SJSA1 (cell line): ENCODE measurements around the gene PROM2. TPM values are rescaled to one million over a fixed set of nuclear protein-coding genes. Genes with fewer than 3 reads are reported as not detected.

Experiments
- DNase-seq, 2 experiments: peaks; one replicate each; pipeline ENCODE4 v3.0.0-alpha.2; 2015 to 2020; ENCODE audit warnings: low spot score in 2 of 2, low read depth in 1 of 2
- H3K27ac ChIP-seq: fragments of 250-450 bp; sonication (Bioruptor Pico); 2 replicates; pipeline ENCODE4 v1.5.1; 2020; ENCODE audit warnings: mild to moderate bottlenecking, moderate library complexity
- H3K27me3 ChIP-seq: fragments of 250-450 bp; sonication (Bioruptor Pico); replicated peaks from 2 replicates; pipeline ENCODE4 v1.5.1; 2020; ENCODE audit warnings: mild to moderate bottlenecking, moderate library complexity
- H3K36me3 ChIP-seq: fragments of 250-450 bp; sonication (Bioruptor Pico); 2 replicates; pipeline ENCODE4 v1.5.1; 2020; ENCODE audit warnings: mild to moderate bottlenecking
- H3K4me1 ChIP-seq: fragments of 250-450 bp; sonication (Bioruptor Pico); replicated peaks from 2 replicates; pipeline ENCODE4 v1.6.1; 2021; ENCODE audit warnings: mild to moderate bottlenecking
- H3K4me3 ChIP-seq: fragments of 250-450 bp; sonication (Bioruptor Pico); 2 replicates; pipeline ENCODE4 v1.5.1; 2020; ENCODE audit warnings: mild to moderate bottlenecking
- H3K9me3 ChIP-seq: fragments of 250-450 bp; sonication (Bioruptor Pico); replicated peaks from 2 replicates; pipeline ENCODE4 v1.5.1; 2020; ENCODE audit warnings: mild to moderate bottlenecking
- total RNA-seq: library from RNA; depleted of rRNA; stranded (reverse); fragments of >200 nt; shearing (Covaris generic); gene quantifications from 2 replicates; pipeline ENCODE4 v1.2.3, GENCODE V29; 2014

Gene PROM2
- total RNA-seq, 1 experiment from 2014 or later = 9.2 TPM

- DNase-seq = no peak
These were observed 37.7 kb downstream of the PROM2 start for GRCh38 chr2:95311815-95312542.

GRCh38 chr2:95312543-95313201 is 38.4 kb downstream of the PROM2 start:
- Histone ChIP-seq H3K4me1 (no peaks in the 10 kb centered on the region), H3K27ac (no peak overlapping the region), H3K4me3 (no peak overlapping the region), H3K36me3 (no peaks in the 10 kb centered on the region), H3K9me3 (no peaks in the 10 kb centered on the region), H3K27me3 (no peaks in the 10 kb centered on the region)
- DNase-seq = no peak

More at GRCh38 chr2:95311815-95312542, 37.7 kb downstream of the PROM2 start:
- no peaks in the 10 kb centered on the region for H3K36me3 ChIP-seq
- no peak overlapping the region for H3K27ac ChIP-seq
- no peaks in the 10 kb centered on the region for H3K27me3 ChIP-seq
- H3K4me1 ChIP-seq = no peaks in the 10 kb centered on the region
- no peaks in the 10 kb centered on the region for H3K9me3 ChIP-seq
- no peak overlapping the region for H3K4me3 ChIP-seq

GRCh38 chr2:95313296-95314131 is 39.3 kb downstream of the PROM2 start:
- Histone ChIP-seq H3K9me3 (no peaks in the 10 kb centered on the region), H3K36me3 (no peaks in the 10 kb centered on the region), H3K27ac (no peak overlapping the region), H3K27me3 (no peaks in the 10 kb centered on the region), H3K4me3 (no peak overlapping the region), H3K4me1 (no peaks in the 10 kb centered on the region)
- DNase-seq = no peak

GRCh38 chr2:95314598-95314963 is 40.3 kb downstream of the PROM2 start:
- no peak for DNase-seq
- H3K27ac ChIP-seq = no peak overlapping the region
- H3K9me3 ChIP-seq = no peaks in the 10 kb centered on the region
- no peaks in the 10 kb centered on the region for H3K36me3 ChIP-seq
- no peaks in the 10 kb centered on the region for H3K4me1 ChIP-seq
- no peak overlapping the region for H3K4me3 ChIP-seq
- peaks cover 3% of the 10 kb centered on the region; the same call in 1 of the 2 replicates for H3K27me3 ChIP-seq

- Histone ChIP-seq H3K27ac (no peak overlapping the region), H3K4me3 (no peak overlapping the region), H3K4me1 (no peaks in the 10 kb centered on the region), H3K27me3 (peaks cover 5% of the 10 kb centered on the region; the same call in 1 of the 2 replicates), H3K36me3 (no peaks in the 10 kb centered on the region), H3K9me3 (no peaks in the 10 kb centered on the region)
- no peak for DNase-seq
These were observed 40.8 kb downstream of the PROM2 start for GRCh38 chr2:95314964-95315611.

GRCh38 chr2:95315801-95316411 is 41.7 kb downstream of the PROM2 start:
- Histone ChIP-seq H3K27ac (no peak overlapping the region), H3K4me3 (no peak overlapping the region), H3K36me3 (no peaks in the 10 kb centered on the region), H3K4me1 (no peaks in the 10 kb centered on the region), H3K27me3 (peaks cover 5% of the 10 kb centered on the region; the same call in 1 of the 2 replicates), H3K9me3 (no peaks in the 10 kb centered on the region)
- no peak for DNase-seq

- H3K4me3 ChIP-seq = no peak overlapping the region
- H3K27me3 ChIP-seq = peaks cover 5% of the 10 kb centered on the region; the same call in 1 of the 2 replicates
- H3K27ac ChIP-seq = no peak overlapping the region
- no peaks in the 10 kb centered on the region for H3K9me3 ChIP-seq
- H3K4me1 ChIP-seq = no peaks in the 10 kb centered on the region
- no peak for DNase-seq
- H3K36me3 ChIP-seq = no peaks in the 10 kb centered on the region
These were observed 42.3 kb downstream of the PROM2 start for GRCh38 chr2:95316466-95317122.

GRCh38 chr2:95317123-95317500 is 42.9 kb downstream of the PROM2 start:
- Histone ChIP-seq H3K4me3 (no peak overlapping the region), H3K27ac (no peak overlapping the region), H3K36me3 (no peaks in the 10 kb centered on the region), H3K27me3 (peaks cover 5% of the 10 kb centered on the region; the same call in 1 of the 2 replicates), H3K9me3 (no peaks in the 10 kb centered on the region), H3K4me1 (no peaks in the 10 kb centered on the region)
- no peak for DNase-seq

- no peaks in the 10 kb centered on the region for H3K4me1 ChIP-seq
- DNase-seq = no peak
- peaks cover 5% of the 10 kb centered on the region; the same call in 1 of the 2 replicates for H3K27me3 ChIP-seq
- no peak overlapping the region for H3K27ac ChIP-seq
- H3K4me3 ChIP-seq = no peak overlapping the region
- no peaks in the 10 kb centered on the region for H3K36me3 ChIP-seq
- H3K9me3 ChIP-seq = no peaks in the 10 kb centered on the region
These were observed 43.6 kb downstream of the PROM2 start for GRCh38 chr2:95317665-95318425.

GRCh38 chr2:95318431-95319220 is 44.4 kb downstream of the PROM2 start:
- H3K9me3 ChIP-seq = no peaks in the 10 kb centered on the region
- H3K4me1 ChIP-seq = no peaks in the 10 kb centered on the region
- no peak overlapping the region for H3K4me3 ChIP-seq
- peaks cover 5% of the 10 kb centered on the region; the same call in 1 of the 2 replicates for H3K27me3 ChIP-seq
- DNase-seq = no peak
- no peak overlapping the region for H3K27ac ChIP-seq
- H3K36me3 ChIP-seq = no peaks in the 10 kb centered on the region

- no peak overlapping the region for H3K27ac ChIP-seq
- no peak overlapping the region for H3K4me3 ChIP-seq
- DNase-seq = no peak
- peaks cover 5% of the 10 kb centered on the region; the same call in 1 of the 2 replicates for H3K27me3 ChIP-seq
- no peaks in the 10 kb centered on the region for H3K9me3 ChIP-seq
- no peaks in the 10 kb centered on the region for H3K36me3 ChIP-seq
- H3K4me1 ChIP-seq = no peaks in the 10 kb centered on the region
These were observed 45.5 kb downstream of the PROM2 start for GRCh38 chr2:95319481-95320343.
